Activated CD8-positive, alpha-beta memory T cell treated with anti-CD3 and anti-CD28 coated beads for 4 hours (primary cell): ENCODE results near the gene STX7.
"Not testable (repeated sequence)": the region's sequence is repeated elsewhere in the genome, so short reads cannot be mapped to it uniquely, and the experiment has no call there.

Experiments used
- DNase-seq, 2 donors: peaks; one replicate each; pipeline ENCODE4 v3.0.0-alpha.2; 2020; ENCODE audit warnings: low read depth in 2 of 2

The STX7 gene

DNA sequence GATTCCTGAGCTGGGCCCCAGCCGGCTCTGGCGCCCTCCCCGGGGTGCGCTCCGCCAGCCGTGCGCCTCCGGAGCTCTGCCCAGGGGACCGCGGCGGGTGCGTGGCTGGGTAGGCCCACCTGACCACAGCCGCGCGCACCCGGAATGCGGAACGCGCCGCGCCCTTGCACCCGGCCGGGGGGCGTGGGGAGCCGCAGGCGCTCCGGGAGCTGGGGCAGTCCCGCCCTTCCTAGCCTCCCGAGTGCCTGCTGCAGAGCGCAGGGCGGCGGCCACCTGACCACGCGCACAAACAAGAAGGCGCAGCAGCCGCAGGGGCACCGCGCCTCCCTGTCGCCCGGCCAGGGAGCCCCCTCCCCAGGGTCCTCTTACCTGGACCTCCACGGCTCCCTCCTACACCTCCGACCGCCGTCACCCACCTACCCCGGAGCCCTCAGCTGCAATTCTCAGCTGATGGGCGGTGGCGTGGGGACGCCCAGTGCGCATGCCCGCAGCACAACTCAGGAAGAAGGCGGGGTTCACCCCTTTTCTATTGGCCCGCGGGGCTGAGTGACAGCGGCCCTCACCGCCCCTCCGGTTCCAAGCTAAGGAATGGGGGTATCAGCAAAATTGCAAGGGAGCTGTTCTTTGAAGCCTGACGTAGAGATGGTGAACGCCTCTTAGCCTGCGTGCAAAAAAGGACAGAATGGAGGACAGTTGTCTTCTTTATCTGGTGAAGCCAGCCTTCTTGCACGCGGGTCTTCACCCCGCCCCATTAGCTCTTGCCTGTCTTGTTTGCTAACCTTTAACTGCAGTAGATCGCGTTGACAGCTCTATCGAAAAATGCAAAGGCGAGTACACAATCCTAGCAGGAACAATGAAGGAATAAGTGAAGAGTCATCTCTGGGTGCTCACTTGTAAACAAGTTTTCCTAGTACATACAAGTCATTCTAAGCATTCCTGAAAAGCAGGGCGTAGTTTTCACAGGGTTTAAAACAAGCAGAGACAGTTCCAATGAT lies at the start of gene STX7:
Gene STX7 (minus strand): TSS at position 479 of the 995 bp plus-strand sequence. CDS start 9,586 bp downstream, outside the sequence.
- DNase-seq, result peak; percentile 78

- not testable (repeated sequence) for DNase-seq
These were observed 47.2 kb upstream of the STX7 start for GRCh38 chr6:132560087-132560486.

- no peak for DNase-seq
These were observed 39.5 kb upstream of the STX7 start, which contains the start of gene TAAR8 for GRCh38 chr6:132552372-132552771. Gene TAAR8 (plus strand): TSS chr6:132552672. CDS start chr6:132552693, 21 bp downstream.

DNA sequence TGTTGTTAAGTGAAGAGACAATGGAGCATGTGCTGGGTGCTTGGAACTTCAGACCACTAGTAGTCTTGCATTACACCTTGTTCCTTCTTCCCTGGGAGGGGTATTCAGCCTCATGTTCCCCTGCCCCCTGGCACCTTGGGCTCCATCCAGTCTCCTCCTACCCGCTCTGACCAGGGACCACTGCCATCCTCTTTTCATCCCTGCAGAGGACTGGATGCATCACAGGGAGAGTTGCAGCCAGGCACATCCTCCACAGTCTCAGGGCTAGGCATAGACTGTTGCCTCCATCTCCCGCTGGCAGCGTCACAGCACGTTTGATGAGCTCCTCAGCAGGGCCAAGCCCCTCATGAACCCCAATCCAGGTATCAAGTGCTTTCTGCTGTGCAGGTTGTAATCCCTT lies 38.3 kb upstream of the STX7 start:
- DNase-seq, result no peak

- no peak for DNase-seq
These were observed 36.0 kb upstream of the STX7 start for GRCh38 chr6:132548746-132549463.

GRCh38 chr6:132544826-132545225 lies 31.9 kb upstream of the STX7 start:
- no peak for DNase-seq

GRCh38 chr6:132537977-132538376 lies 25.1 kb upstream of the STX7 start, which contains the start of gene TAAR9:
Gene TAAR9 (plus strand): TSS chr6:132538277. CDS start chr6:132538290, 13 bp downstream.
- no peak for DNase-seq

DNA sequence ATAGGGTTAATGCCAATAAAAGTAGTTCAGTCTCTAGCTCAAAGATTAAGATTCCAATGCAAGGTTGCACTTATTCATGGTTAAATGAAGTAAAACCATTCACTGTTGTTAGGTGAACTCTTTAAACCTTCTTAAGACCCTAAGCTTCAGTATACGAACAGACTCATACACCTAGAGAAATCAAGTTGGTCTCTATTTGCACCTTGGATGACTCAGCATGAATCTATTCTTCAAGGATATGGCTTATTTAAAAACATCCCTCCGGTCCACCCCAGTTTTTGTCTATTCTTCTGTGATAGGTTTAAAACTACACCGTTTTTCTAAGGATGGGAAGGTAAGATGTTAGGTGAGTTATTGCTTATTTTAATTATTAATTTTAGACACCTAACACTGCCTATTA lies 24.2 kb upstream of the STX7 start:
- DNase-seq, result no peak

- DNase-seq, result not testable (repeated sequence)
These were observed 21.6 kb upstream of the STX7 start for GRCh38 chr6:132534546-132534945.

DNA sequence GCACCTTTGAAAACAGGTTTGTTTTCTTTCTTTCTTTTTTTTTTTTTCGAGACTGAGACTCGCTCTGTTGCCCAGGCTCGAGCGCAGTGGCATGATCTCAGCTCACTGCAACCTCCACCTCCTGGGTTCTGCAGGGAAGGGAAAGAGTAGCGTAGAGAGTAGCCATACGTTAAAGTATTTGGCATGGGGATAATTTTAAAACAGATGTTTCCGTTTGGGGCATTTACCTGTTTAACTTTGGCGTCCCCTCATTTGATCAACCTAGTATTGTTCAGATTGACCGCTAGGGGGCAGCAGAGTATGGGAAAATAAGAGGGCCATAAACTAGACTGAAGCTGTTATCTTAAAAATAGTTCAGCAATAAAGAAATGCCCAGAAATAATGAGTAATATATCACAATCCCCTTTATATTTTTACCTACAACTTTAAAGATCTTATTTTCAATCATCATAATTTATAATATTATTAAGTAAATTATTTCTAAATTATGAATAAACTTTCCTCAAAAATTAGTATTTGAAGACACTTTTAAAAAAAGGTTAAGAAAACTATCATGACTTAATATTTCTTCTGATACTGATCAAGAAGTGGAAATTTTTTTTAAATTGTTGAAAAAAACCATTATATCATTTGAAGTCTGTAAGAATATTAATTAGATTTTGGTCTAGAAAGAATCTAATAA lies 17.5 kb upstream of the STX7 start:
- DNase-seq, result peak; percentile 47 to 57

DNA sequence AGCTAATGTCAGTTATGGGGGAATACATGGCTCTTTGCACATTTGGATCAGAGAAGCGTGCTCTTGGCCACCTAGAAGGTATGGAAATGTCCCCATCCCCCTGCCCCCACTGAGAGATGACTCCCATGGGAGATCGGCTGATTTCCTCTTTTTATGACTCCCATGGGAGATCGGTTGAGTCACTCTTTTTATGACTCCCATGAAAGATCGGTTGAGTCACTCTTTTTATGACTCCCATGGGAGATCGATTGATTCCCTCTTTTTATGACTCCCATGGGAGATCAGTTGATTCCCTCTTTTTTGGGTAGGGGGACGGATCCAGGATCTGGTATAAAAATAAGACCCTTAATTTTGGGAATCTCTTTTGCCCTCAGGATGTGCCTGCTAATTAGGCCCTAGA lies 14.9 kb upstream of the STX7 start:
- no peak for DNase-seq

DNA sequence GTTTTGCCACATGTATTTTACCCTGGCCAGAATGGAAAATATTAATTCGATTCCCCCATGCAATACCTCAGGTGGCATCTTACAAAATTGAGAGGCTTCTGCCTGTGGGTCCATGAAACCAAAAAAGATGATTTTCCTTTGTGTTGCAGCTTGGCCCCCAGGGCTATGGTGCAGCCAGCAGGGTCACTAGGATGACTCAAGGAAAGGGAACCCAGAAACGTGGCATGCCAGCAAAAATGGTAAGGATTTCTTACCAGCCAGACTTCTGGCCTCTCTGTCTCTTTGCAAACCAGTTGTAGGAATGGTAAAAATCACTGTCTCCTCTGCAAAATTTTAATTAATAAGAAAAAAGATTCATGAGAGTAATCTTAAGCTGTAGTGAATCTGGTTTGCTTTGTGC lies 13.5 kb upstream of the STX7 start:
- DNase-seq, result no peak

- no peak for DNase-seq
These were observed 12.9 kb upstream of the STX7 start for GRCh38 chr6:132525866-132526265.

DNA sequence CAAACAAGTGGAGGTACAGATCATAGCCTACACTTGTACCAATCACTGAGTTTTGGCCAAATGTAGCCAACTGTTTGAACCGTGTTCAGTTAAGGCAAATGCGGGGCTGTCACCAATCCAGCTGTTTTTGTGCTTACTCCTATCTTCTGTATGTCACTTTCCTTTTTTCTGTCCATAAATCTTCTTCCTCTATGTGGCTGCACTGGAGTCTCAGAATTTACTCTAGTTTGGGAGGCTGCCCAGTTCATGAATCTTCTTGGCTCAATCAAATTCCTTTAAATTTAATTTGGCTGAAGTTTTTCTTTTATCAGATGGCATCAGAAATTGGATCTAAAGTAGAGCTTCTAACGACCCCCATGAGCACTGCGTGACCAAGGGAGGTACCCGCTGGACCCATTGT lies 11.7 kb upstream of the STX7 start:
- no peak for DNase-seq

- DNase-seq, result no peak
These were observed 8.0 kb upstream of the STX7 start for GRCh38 chr6:132520953-132521352.

- no peak for DNase-seq
These were observed 2.5 kb upstream of the STX7 start for GRCh38 chr6:132515386-132515785.

DNA sequence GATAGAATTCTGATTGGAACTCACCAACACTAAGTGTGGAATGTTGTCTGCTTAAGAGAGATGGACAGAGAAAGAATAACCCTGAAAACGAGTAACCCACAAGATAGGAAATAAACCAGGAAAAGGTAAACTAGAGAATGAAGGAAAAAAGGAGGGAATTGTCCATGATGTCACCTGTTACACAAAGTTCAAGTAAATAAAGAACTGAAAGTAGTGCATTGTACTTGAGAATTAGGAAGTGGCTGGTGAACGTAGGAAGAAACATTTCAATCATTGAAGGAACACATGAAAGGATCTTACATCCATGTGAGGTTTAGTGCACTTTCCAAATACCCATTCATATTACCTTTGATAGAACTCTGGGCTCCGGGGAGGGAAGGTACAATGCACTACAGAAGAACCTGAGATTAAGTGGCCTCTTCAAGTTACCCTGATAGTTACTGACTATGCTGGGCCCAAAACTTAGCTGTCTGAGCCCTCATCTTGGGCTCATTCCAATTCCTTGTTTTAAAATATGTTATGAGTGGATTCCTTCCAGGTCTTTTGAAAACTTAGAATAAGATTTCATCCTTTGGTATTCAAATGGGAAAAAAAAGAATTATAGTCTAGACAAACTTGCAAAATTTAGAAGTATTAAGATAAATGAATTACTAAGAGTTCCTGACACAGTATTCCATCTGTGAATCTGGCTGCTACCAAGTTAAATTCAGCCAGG lies 1.1 kb upstream of the STX7 start:
- no peak for DNase-seq

- no peak for DNase-seq
These were observed 626 bp downstream of the STX7 start for GRCh38 chr6:132512342-132512637.

GRCh38 chr6:132511831-132512220 lies 1.1 kb downstream of the STX7 start:
- DNase-seq, result no peak

- no peak for DNase-seq
These were observed 1.6 kb downstream of the STX7 start for GRCh38 chr6:132511210-132511830.
